Mammary epithelial cell (primary cell): ENCODE results near the gene E2F1.

Experiments
- CTCF ChIP-seq, 2 donors: IDR thresholded peaks in 1 of 2; conservative IDR thresholded peaks in 1 of 2; 2 replicates each; pipeline ENCODE4 v1.5.1; 2011 to 2012; ENCODE audit warnings: inconsistent platforms in 2 of 2, low read length in 2 of 2, mild to moderate bottlenecking in 2 of 2, control low read depth in 1 of 2, low read depth in 1 of 2; ENCODE audit not compliant: insufficient read depth in 1 of 2; ENCODE audit errors: extremely low read depth in 1 of 2
- EZH2 ChIP-seq: IDR thresholded peaks from 2 replicates; pipeline ENCODE4 v1.6.1; 2012; ENCODE audit warnings: low read length, inconsistent platforms, borderline replicate concordance

GRCh38 chr20:33660035-33660684, 26.0 kb downstream of the E2F1 start:
- no peak for TF ChIP-seq CTCF (conservative IDR thresholded peaks at IDR 0.05 in 1 of 2, IDR thresholded peaks at IDR 0.05 in 1 of 2; ENCODE audit: extremely low read depth in 1 of 2, insufficient read depth in 1 of 2, low read depth in 1 of 2, low read length in 2 of 2)
- TF ChIP-seq EZH2: no peak
